Sigmoid colon (tissue), 7 donors: ENCODE data around the gene SLC6A11. TPM values are rescaled to one million over a fixed set of nuclear protein-coding genes. Genes with fewer than 3 reads are reported as not detected.

Experiments
- DNase-seq: peaks from one replicate; pipeline ENCODE4 v3.0.0-alpha.2; 2019
- H3K27ac ChIP-seq, 4 donors: fragments of 200-600 bp; sonication (generic); one replicate each; pipeline ENCODE4 v1.5.1; 2016 to 2019; ENCODE audit warnings: mild to moderate bottlenecking in 1 of 4
- H3K27me3 ChIP-seq, 3 donors: fragments of 200-600 bp; sonication (generic); one replicate each; pipeline ENCODE4 v1.5.1; 2019; ENCODE audit warnings: mild to moderate bottlenecking in 1 of 3
- H3K36me3 ChIP-seq, 4 donors: fragments of 200-600 bp; sonication (generic); one replicate each; pipeline ENCODE4 v1.5.1; 2016 to 2019
- H3K4me1 ChIP-seq, 4 donors: fragments of 200-600 bp; sonication (generic); one replicate each; pipeline ENCODE4 v1.5.1; 2017 to 2019
- H3K4me3 ChIP-seq, 4 donors: fragments of 200-600 bp; sonication (generic); one replicate each; pipeline ENCODE4 v1.5.1; 2017 to 2019; ENCODE audit warnings: mild to moderate bottlenecking in 2 of 4, moderate library complexity in 1 of 4
- H3K9me3 ChIP-seq, 4 donors: fragments of 200-600 bp in 3 of 4; sonication (generic) in 3 of 4; one replicate each; pipeline versions ENCODE4 v1.5.1 to v1.6.1; 2013 to 2019
- CTCF ChIP-seq, 4 experiments: fragments of 450-650 bp in 3 of 4; fragments of 200-600 bp in 1 of 4; IDR thresholded peaks; one replicate each; pipeline ENCODE4 v1.5.1; 2016 to 2019; ENCODE audit warnings: antibody characterized with exemption in 4 of 4, mild to moderate bottlenecking in 3 of 4, moderate library complexity in 2 of 4
- EP300 ChIP-seq, 4 donors: sonication (generic); formaldehyde crosslinking; IDR thresholded peaks; one replicate each; pipeline ENCODE4 v1.6.1; 2017; ENCODE audit warnings: antibody characterized with exemption in 4 of 4
- POLR2A ChIP-seq, 2 donors: fragments of 450-650 bp; IDR thresholded peaks; one replicate each; pipeline ENCODE4 v1.6.1; 2016; ENCODE audit warnings: antibody characterized with exemption in 2 of 2, mild to moderate bottlenecking in 2 of 2, moderate library complexity in 2 of 2
- POLR2AphosphoS5 ChIP-seq, 4 donors: sonication (generic); formaldehyde crosslinking; IDR thresholded peaks; one replicate each; pipeline ENCODE4 v1.6.1; 2017; ENCODE audit warnings: antibody characterized with exemption in 4 of 4
- WGBS, 2 donors: extraction: QIAGEN DNeasy Blood & Tissue Kit; methylation state at CpG; one replicate each; pipeline ENCODE4 v1.1.7; 2013; 5-methylcytosine and 5-hydroxymethylcytosine counted together
- intact Hi-C: fragments of 100-400 bp; cut with DNase I; formaldehyde crosslinking; loops from one replicate; pipeline ENCODE4 v1.15.1; 2023
- polyA plus RNA-seq, 3 donors: library from polyadenylated mRNA; stranded (reverse); fragments of 200-250 nt; gene quantifications; one replicate each; pipeline ENCODE4 v1.2.3, GENCODE V29; 2013
- total RNA-seq, 4 donors: library from RNA; depleted of rRNA; stranded (reverse); fragments of >200 nt; gene quantifications; one replicate each; pipeline ENCODE4 v1.1.0, GENCODE V29; 2016
- donor health status: healthy with polysubstance abuse.
- donor health status: Bipolar disorder and iron deficiency.
- donor health status: healthy.

Gene SLC6A11
- total and polyA plus RNA-seq, 7 donors: 0.03 to 0.14 TPM; not detected in 5

GRCh38 chr3:10808974-10809373 is 7.1 kb upstream of the SLC6A11 start:
- H3K36me3 ChIP-seq: no peaks in the 10 kb centered on the region

GRCh38 chr3:10810376-10810775 is 5.7 kb upstream of the SLC6A11 start:
- WGBS, 2 donors: 87 to 88% methylated on average over 3 of the region's 3 CpGs
- DNase-seq: no peak
- TF ChIP-seq POLR2AphosphoS5 (IDR thresholded peaks at IDR 0.05) (no peak), EP300 (IDR thresholded peaks at IDR 0.05) (no peak), CTCF (IDR thresholded peaks at IDR 0.05) (no peak), POLR2A (IDR thresholded peaks at IDR 0.05) (no peak)
- Histone ChIP-seq H3K27me3 (peaks cover 0 to 28% (median 7%) of the 10 kb centered on the region in 3 donors), H3K36me3 (no peaks in the 10 kb centered on the region), H3K4me3 (no peak overlapping the region), H3K27ac (no peak overlapping the region), H3K9me3 (no peaks in the 10 kb centered on the region), H3K4me1 (no peaks in the 10 kb centered on the region)
- intact Hi-C loops: no loop called here

More at GRCh38 chr3:10808974-10809373, 7.1 kb upstream of the SLC6A11 start:
- peaks cover 0 to 16% (median 0%) of the 10 kb centered on the region in 3 donors for H3K27me3 ChIP-seq
- H3K4me3 ChIP-seq: no peak overlapping the region
- 85 to 89% methylated on average over 2 of the region's 2 CpGs for WGBS, 2 donors
- H3K9me3 ChIP-seq: no peaks in the 10 kb centered on the region
- H3K27ac ChIP-seq: no peak overlapping the region
- no peaks in the 10 kb centered on the region for H3K4me1 ChIP-seq
- TF ChIP-seq POLR2A (IDR thresholded peaks at IDR 0.05) (no peak), CTCF (IDR thresholded peaks at IDR 0.05) (no peak), POLR2AphosphoS5 (IDR thresholded peaks at IDR 0.05) (no peak), EP300 (IDR thresholded peaks at IDR 0.05) (no peak)
- intact Hi-C loops: no loop called here
- no peak for DNase-seq

- TF ChIP-seq EP300 (IDR thresholded peaks at IDR 0.05): no peak
- no peak for TF ChIP-seq CTCF (IDR thresholded peaks at IDR 0.05)
- TF ChIP-seq POLR2AphosphoS5 (IDR thresholded peaks at IDR 0.05): no peak
- no peak for TF ChIP-seq POLR2A (IDR thresholded peaks at IDR 0.05)
- Histone ChIP-seq H3K27ac (no peak overlapping the region), H3K4me3 (no peak overlapping the region), H3K36me3 (no peaks in the 10 kb centered on the region), H3K4me1 (peaks cover 0 to 10% (median 9%) of the 10 kb centered on the region in 4 donors), H3K9me3 (no peaks in the 10 kb centered on the region), H3K27me3 (peaks cover 11 to 39% (median 29%) of the 10 kb centered on the region in 3 donors)
- intact Hi-C loops: no loop called here
- 41 to 82% methylated on average over 1 of the region's 1 CpG for WGBS, 2 donors
- no peak for DNase-seq
Measured at GRCh38 chr3:10813425-10813824, 2.6 kb upstream of the SLC6A11 start.

- intact Hi-C loops: no loop called here
- TF ChIP-seq POLR2AphosphoS5 (IDR thresholded peaks at IDR 0.05) (no peak), POLR2A (IDR thresholded peaks at IDR 0.05) (no peak), CTCF (IDR thresholded peaks at IDR 0.05) (no peak), EP300 (IDR thresholded peaks at IDR 0.05) (no peak)
- Histone ChIP-seq H3K4me1 (peaks cover 0 to 10% (median 9%) of the 10 kb centered on the region in 4 donors), H3K4me3 (no peak overlapping the region), H3K27me3 (peaks cover 11 to 44% (median 29%) of the 10 kb centered on the region in 3 donors), H3K36me3 (no peaks in the 10 kb centered on the region), H3K27ac (no peak overlapping the region), H3K9me3 (no peaks in the 10 kb centered on the region)
- 73 to 75% methylated on average over 7 of the region's 7 CpGs for WGBS, 2 donors
- DNase-seq: no peak
Measured at GRCh38 chr3:10814623-10815022, 1.4 kb upstream of the SLC6A11 start.

- Histone ChIP-seq H3K27ac (no peak overlapping the region), H3K27me3 (peaks cover 11 to 44% (median 29%) of the 10 kb centered on the region in 3 donors), H3K4me3 (no peak overlapping the region), H3K9me3 (no peaks in the 10 kb centered on the region), H3K36me3 (no peaks in the 10 kb centered on the region), H3K4me1 (peaks cover 0 to 10% (median 9%) of the 10 kb centered on the region in 4 donors)
- TF ChIP-seq EP300 (IDR thresholded peaks at IDR 0.05) (no peak), POLR2A (IDR thresholded peaks at IDR 0.05) (no peak), CTCF (IDR thresholded peaks at IDR 0.05) (no peak), POLR2AphosphoS5 (IDR thresholded peaks at IDR 0.05) (no peak)
- intact Hi-C loops: no loop called here
- DNase-seq: no peak
- WGBS, 2 donors: 67 to 74% methylated on average over 10 of the region's 10 CpGs
Measured at GRCh38 chr3:10815487-10815886, 541 bp upstream of the SLC6A11 start.
